HEK293 (cell line): ENCODE results near the gene DZIP1L.

ENCODE experiments used
- CTCF ChIA-PET: fragments of 350-600 bp; formaldehyde crosslinking; extraction: SDS; loops from one replicate; lab custom pipeline; 2021; ENCODE audit warnings: antibody characterized with exemption; lab: Yijun Ruan, JAX
- POLR2A ChIA-PET: fragments of 300-600 bp; formaldehyde crosslinking; extraction: SDS; loops from one replicate; lab custom pipeline; 2020; ENCODE audit warnings: antibody characterized with exemption, inconsistent platforms; lab: Yijun Ruan, JAX
- H3K27ac ChIP-seq: fragments of 200-500 bp; sonication (Bioruptor generic); 2 replicates; pipeline ENCODE4 v1.5.1; 2014; ENCODE audit warnings: low read depth, low read length, control low read depth, inconsistent platforms; ENCODE audit errors: extremely low read depth
- H3K36me3 ChIP-seq, 2 experiments: fragments of 200-500 bp in 1 of 2; sonication (Bioruptor generic) in 1 of 2; 1 replicate in 1 of 2; 2 replicates in 1 of 2; pipeline ENCODE4 v1.5.1; 2014 to 2017; ENCODE audit warnings: inconsistent platforms in 2 of 2, low read length in 2 of 2; ENCODE audit not compliant: control insufficient read depth in 2 of 2, insufficient read depth in 1 of 2
- H3K4me1 ChIP-seq: fragments of 200-500 bp; sonication (Bioruptor generic); 2 replicates; pipeline ENCODE4 v1.5.1; 2014; ENCODE audit warnings: mild to moderate bottlenecking, low read length, inconsistent platforms; ENCODE audit not compliant: control insufficient read depth, insufficient read depth
- H3K4me3 ChIP-seq: 2 replicates; pipeline ENCODE4 v1.5.1; 2011; ENCODE audit warnings: low read depth, mild to moderate bottlenecking, control low read depth, low read length, moderate library complexity
- H3K9me3 ChIP-seq: fragments of 200-500 bp; sonication (Bioruptor generic); 2 replicates; pipeline ENCODE4 v1.5.1; 2014; ENCODE audit warnings: low read depth, low read length, inconsistent platforms; ENCODE audit not compliant: control insufficient read depth, insufficient read depth
- ATF2 ChIP-seq: fragments of 450-650 bp; formaldehyde crosslinking; IDR thresholded peaks from 2 replicates; pipeline ENCODE4 v1.5.1; 2016; ENCODE audit warnings: missing biosample characterization, missing genetic modification characterization, low read depth
- KLF9 ChIP-seq: fragments of 450-650 bp; formaldehyde crosslinking; IDR thresholded peaks from 2 replicates; pipeline ENCODE4 v1.5.1; 2016; ENCODE audit warnings: missing biosample characterization, missing genetic modification characterization, low read depth
- RBAK ChIP-seq: fragments of 450-650 bp; formaldehyde crosslinking; IDR thresholded peaks from 2 replicates; pipeline ENCODE4 v1.5.1; 2016; ENCODE audit warnings: missing biosample characterization, missing genetic modification characterization
- SP3 ChIP-seq: fragments of 450-650 bp; formaldehyde crosslinking; IDR thresholded peaks from 2 replicates; pipeline ENCODE4 v1.5.1; 2016; ENCODE audit warnings: missing biosample characterization, missing genetic modification characterization
- ZBTB1 ChIP-seq: fragments of 450-650 bp; formaldehyde crosslinking; IDR thresholded peaks from 2 replicates; pipeline ENCODE4 v1.5.1; 2016; ENCODE audit warnings: missing biosample characterization, missing genetic modification characterization
- ZIC2 ChIP-seq: fragments of 450-650 bp; formaldehyde crosslinking; IDR thresholded peaks from 2 replicates; pipeline ENCODE4 v1.5.1; 2016; ENCODE audit warnings: missing biosample characterization, missing genetic modification characterization
- ZNF146 ChIP-seq: fragments of 450-650 bp; formaldehyde crosslinking; IDR thresholded peaks from 2 replicates; pipeline ENCODE4 v1.5.1; 2016; ENCODE audit warnings: missing biosample characterization, missing genetic modification characterization
- ZNF148 ChIP-seq: fragments of 450-650 bp; formaldehyde crosslinking; IDR thresholded peaks from 2 replicates; pipeline ENCODE4 v1.5.0; 2017; ENCODE audit warnings: missing biosample characterization, missing genetic modification characterization, borderline replicate concordance
- ZNF155 ChIP-seq: fragments of 450-650 bp; formaldehyde crosslinking; IDR thresholded peaks from 2 replicates; pipeline ENCODE4 v1.5.1; 2016; ENCODE audit warnings: missing biosample characterization, missing genetic modification characterization
- ZNF221 ChIP-seq: fragments of 450-650 bp; formaldehyde crosslinking; IDR thresholded peaks from 2 replicates; pipeline ENCODE4 v1.5.1; 2017; ENCODE audit warnings: missing biosample characterization, missing genetic modification characterization, borderline replicate concordance
- ZNF280C ChIP-seq: fragments of 450-650 bp; formaldehyde crosslinking; IDR thresholded peaks from 2 replicates; pipeline ENCODE4 v1.5.1; 2016; ENCODE audit warnings: missing biosample characterization, missing genetic modification characterization
- ZNF324 ChIP-seq: fragments of 450-650 bp; formaldehyde crosslinking; IDR thresholded peaks from 2 replicates; pipeline ENCODE4 v1.5.1; 2016; ENCODE audit warnings: missing biosample characterization, missing genetic modification characterization
- ZNF37A ChIP-seq: fragments of 450-650 bp; IDR thresholded peaks from 2 replicates; pipeline ENCODE4 v1.5.1; 2018; ENCODE audit warnings: missing biosample characterization, missing genetic modification characterization
- ZNF398 ChIP-seq: fragments of 450-650 bp; formaldehyde crosslinking; IDR thresholded peaks from 2 replicates; pipeline ENCODE4 v1.5.1; 2017; ENCODE audit warnings: missing biosample characterization, missing genetic modification characterization
- ZNF404 ChIP-seq: fragments of 450-650 bp; formaldehyde crosslinking; IDR thresholded peaks from 2 replicates; pipeline ENCODE4 v1.5.1; 2017; ENCODE audit warnings: missing biosample characterization, missing genetic modification characterization
- ZNF426 ChIP-seq: fragments of 450-650 bp; formaldehyde crosslinking; IDR thresholded peaks from 2 replicates; pipeline ENCODE4 v1.5.1; 2017; ENCODE audit warnings: missing biosample characterization, missing genetic modification characterization, mild to moderate bottlenecking, inconsistent platforms, moderate library complexity
- ZNF530 ChIP-seq: fragments of 450-650 bp; formaldehyde crosslinking; IDR thresholded peaks from 2 replicates; pipeline ENCODE4 v1.5.1; 2016; ENCODE audit warnings: low read depth, missing biosample characterization, missing genetic modification characterization
- ZNF560 ChIP-seq: fragments of 450-650 bp; formaldehyde crosslinking; IDR thresholded peaks from 2 replicates; pipeline ENCODE4 v1.5.1; 2017; ENCODE audit warnings: missing biosample characterization, missing genetic modification characterization, borderline replicate concordance
- ZNF639 ChIP-seq: fragments of 450-650 bp; formaldehyde crosslinking; IDR thresholded peaks from 2 replicates; pipeline ENCODE4 v1.5.1; 2016; ENCODE audit warnings: missing biosample characterization, missing genetic modification characterization
- ZNF830 ChIP-seq: fragments of 450-650 bp; IDR thresholded peaks from 2 replicates; pipeline ENCODE4 v1.5.0; 2018; ENCODE audit warnings: missing biosample characterization, missing genetic modification characterization, low read depth, mild to moderate bottlenecking, moderate library complexity
- ZSCAN23 ChIP-seq: fragments of 450-650 bp; formaldehyde crosslinking; IDR thresholded peaks from 2 replicates; pipeline ENCODE4 v1.5.1; 2016; ENCODE audit warnings: missing biosample characterization, missing genetic modification characterization

The DZIP1L gene

GRCh38 chr3:138135146-138135832 is 19.9 kb upstream of the DZIP1L start:
- H3K4me1 ChIP-seq = no peaks in the 10 kb centered on the region
- H3K4me3 ChIP-seq = no peak overlapping the region
- no peaks in the 10 kb centered on the region for H3K36me3 ChIP-seq
- H3K27ac ChIP-seq = no peak overlapping the region
- ChIA-PET POLR2A (no interaction called here), CTCF (no interaction called here)
- TF ChIP-seq KLF9 (tag by site-specific recombination) = no peak
- TF ChIP-seq ZNF560 (tag by site-specific recombination) = no peak
- no peak for TF ChIP-seq ZNF148 (tag by site-specific recombination)
- no peak for TF ChIP-seq ZNF639 (tag by site-specific recombination)
- TF ChIP-seq ZNF530 = no peak
- no peak for TF ChIP-seq ZIC2 (tag by site-specific recombination)
- no peak for TF ChIP-seq ZNF280C (tag by site-specific recombination)
- TF ChIP-seq ZNF37A (tag by site-specific recombination) = no peak
- no peak for TF ChIP-seq RBAK (tag by site-specific recombination)
- no peak for TF ChIP-seq ZNF146 (tag by site-specific recombination)
- no peak for TF ChIP-seq ZNF221 (tag by site-specific recombination)
- TF ChIP-seq ZNF426 (tag by site-specific recombination) = no peak
- no peak for TF ChIP-seq ZBTB1 (tag by site-specific recombination)
- no peak for TF ChIP-seq SP3 (tag by site-specific recombination)
- TF ChIP-seq ZNF155 (tag by site-specific recombination) = no peak
- no peak for TF ChIP-seq ZSCAN23
- no peak for TF ChIP-seq ZNF830
- TF ChIP-seq, all 188 proteins: peak for 0
- no peaks in the 10 kb centered on the region for H3K9me3 ChIP-seq

GRCh38 chr3:138132239-138132638 is 16.8 kb upstream of the DZIP1L start, which contains the start of gene A4GNT:
Gene A4GNT, minus strand, starts transcription at chr3:138132390. Its CDS starts 1,134 bp downstream, at chr3:138131256.
- ChIA-PET POLR2A (interaction anchor here (0.5 kb wide), 1 partner anchor 1936 kb away, joined by 3 read pairs; the partner anchor contains the start of gene MSL2), CTCF (no interaction called here)
- TF ChIP-seq ZNF398 (tag by site-specific recombination) (no peak), ATF2 (tag by site-specific recombination) (no peak), ZNF324 (tag by site-specific recombination) (no peak), ZNF404 (tag by site-specific recombination) (no peak)
- Histone ChIP-seq H3K4me1 (no peaks in the 10 kb centered on the region), H3K9me3 (no peaks in the 10 kb centered on the region), H3K27ac (no peak within 1 kb of the TSS), H3K36me3 (no peaks in the 10 kb centered on the region), H3K4me3 (no peak within 1 kb of the TSS)
